Fibroblast of skin of right quadriceps (primary cell): Measurements from ENCODE around the gene CC2D1A.
"Not testable (repeated sequence)": the region's sequence is repeated elsewhere in the genome, so short reads cannot be mapped to it uniquely, and the experiment has no call there.

Experiments
- DNase-seq: peaks from one replicate; pipeline ENCODE4 v3.0.0-alpha.2; 2013

Gene CC2D1A

GRCh38 chr19:13909430-13909829 is 3.4 kb downstream of the CC2D1A start:
- no peak for DNase-seq

GRCh38 chr19:13913352-13913751 is 7.4 kb downstream of the CC2D1A start:
- DNase-seq, result no peak

- DNase-seq, result no peak
These were observed 8.8 kb downstream of the CC2D1A start for GRCh38 chr19:13914777-13915176.

- no peak for DNase-seq
These were observed 11.9 kb downstream of the CC2D1A start for GRCh38 chr19:13917888-13918406.

GRCh38 chr19:13918726-13919411 is 12.9 kb downstream of the CC2D1A start:
- no peak for DNase-seq

- no peak for DNase-seq
These were observed 14.5 kb downstream of the CC2D1A start for GRCh38 chr19:13920524-13920923.

- DNase-seq, result peak; percentile 54
These were observed 15.1 kb downstream of the CC2D1A start for GRCh38 chr19:13920940-13921747.

GRCh38 chr19:13922118-13922517 is 16.1 kb downstream of the CC2D1A start:
- DNase-seq, result not testable (repeated sequence)

- no peak for DNase-seq
These were observed 17.4 kb downstream of the CC2D1A start for GRCh38 chr19:13923194-13923987.

GRCh38 chr19:13926010-13926409 is 20.0 kb downstream of the CC2D1A start:
- no peak for DNase-seq

GRCh38 chr19:13926715-13927114 is 20.7 kb downstream of the CC2D1A start:
- DNase-seq, result no peak

GRCh38 chr19:13929340-13929739 is 23.3 kb downstream of the CC2D1A start:
- DNase-seq, result no peak

- no peak for DNase-seq
These were observed 24.0 kb downstream of the CC2D1A start for GRCh38 chr19:13929956-13930355.

GRCh38 chr19:13930402-13930801 is 24.4 kb downstream of the CC2D1A start:
- DNase-seq, result no peak

GRCh38 chr19:13931391-13932148 is 25.6 kb downstream of the CC2D1A start:
- DNase-seq, result no peak

GRCh38 chr19:13932149-13932637 is 26.2 kb downstream of the CC2D1A start:
- no peak for DNase-seq

- no peak for DNase-seq
These were observed 27.0 kb downstream of the CC2D1A start for GRCh38 chr19:13932911-13933393.

GRCh38 chr19:13934785-13935109 is 28.7 kb downstream of the CC2D1A start:
- DNase-seq, result no peak

- no peak for DNase-seq
These were observed 29.9 kb downstream of the CC2D1A start for GRCh38 chr19:13935765-13936510.

GRCh38 chr19:13937479-13938300 is 31.7 kb downstream of the CC2D1A start:
- DNase-seq, result no peak
